Activated CD4-positive, alpha-beta memory T cell treated with anti-CD3 and anti-CD28 coated beads, Interleukin-2, amount 10 ng/mL, durations not matched to agents 7 days and 5 days (primary cell): ENCODE results near the gene FOXP4. TPM values are rescaled to one million over a fixed set of nuclear protein-coding genes. Genes with fewer than 3 reads are reported as not detected.

Experiments
- CTCF ChIA-PET: fragments of 350-600 bp; sonication (Branson Sonifier 250); formaldehyde crosslinking; loops from one replicate; lab custom pipeline; 2021; ENCODE audit warnings: antibody characterized with exemption, inconsistent platforms; lab: Charles Lee
- POLR2A ChIA-PET: fragments of 350-600 bp; sonication (Branson Sonifier 250); formaldehyde crosslinking; loops from one replicate; lab custom pipeline; 2021; ENCODE audit warnings: antibody characterized with exemption; lab: Charles Lee
- DNase-seq: peaks from one replicate; pipeline ENCODE4 v3.0.0-alpha.2; 2020
- H3K27ac Mint-ChIP-seq: one replicate; pipeline ENCODE4 v1.8.0; 2021; ENCODE audit warnings: mild to moderate bottlenecking, mixed read lengths
- H3K27me3 Mint-ChIP-seq: one replicate; pipeline ENCODE4 v1.8.0; 2021; ENCODE audit warnings: mixed read lengths
- H3K36me3 Mint-ChIP-seq: one replicate; pipeline ENCODE4 v1.8.0; 2021; ENCODE audit warnings: low read depth, mixed read lengths
- H3K4me1 Mint-ChIP-seq: one replicate; pipeline ENCODE4 v1.8.0; 2021; ENCODE audit warnings: mixed read lengths
- H3K4me3 Mint-ChIP-seq: one replicate; pipeline ENCODE4 v1.8.0; 2021; ENCODE audit warnings: mild to moderate bottlenecking, mixed read lengths
- H3K9me3 Mint-ChIP-seq: one replicate; pipeline ENCODE4 v1.8.0; 2021; ENCODE audit warnings: mixed read lengths
- total RNA-seq, 2 experiments: library from RNA; stranded (reverse); gene quantifications; one replicate each; pipeline ENCODE4 v1.2.3, GENCODE V29; 2021

Gene FOXP4, protein sequence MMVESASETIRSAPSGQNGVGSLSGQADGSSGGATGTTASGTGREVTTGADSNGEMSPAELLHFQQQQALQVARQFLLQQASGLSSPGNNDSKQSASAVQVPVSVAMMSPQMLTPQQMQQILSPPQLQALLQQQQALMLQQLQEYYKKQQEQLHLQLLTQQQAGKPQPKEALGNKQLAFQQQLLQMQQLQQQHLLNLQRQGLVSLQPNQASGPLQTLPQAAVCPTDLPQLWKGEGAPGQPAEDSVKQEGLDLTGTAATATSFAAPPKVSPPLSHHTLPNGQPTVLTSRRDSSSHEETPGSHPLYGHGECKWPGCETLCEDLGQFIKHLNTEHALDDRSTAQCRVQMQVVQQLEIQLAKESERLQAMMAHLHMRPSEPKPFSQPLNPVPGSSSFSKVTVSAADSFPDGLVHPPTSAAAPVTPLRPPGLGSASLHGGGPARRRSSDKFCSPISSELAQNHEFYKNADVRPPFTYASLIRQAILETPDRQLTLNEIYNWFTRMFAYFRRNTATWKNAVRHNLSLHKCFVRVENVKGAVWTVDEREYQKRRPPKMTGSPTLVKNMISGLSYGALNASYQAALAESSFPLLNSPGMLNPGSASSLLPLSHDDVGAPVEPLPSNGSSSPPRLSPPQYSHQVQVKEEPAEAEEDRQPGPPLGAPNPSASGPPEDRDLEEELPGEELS
- 1 to 10 TPM; 7.9 to 8.5 TPM for total RNA-seq

DNA sequence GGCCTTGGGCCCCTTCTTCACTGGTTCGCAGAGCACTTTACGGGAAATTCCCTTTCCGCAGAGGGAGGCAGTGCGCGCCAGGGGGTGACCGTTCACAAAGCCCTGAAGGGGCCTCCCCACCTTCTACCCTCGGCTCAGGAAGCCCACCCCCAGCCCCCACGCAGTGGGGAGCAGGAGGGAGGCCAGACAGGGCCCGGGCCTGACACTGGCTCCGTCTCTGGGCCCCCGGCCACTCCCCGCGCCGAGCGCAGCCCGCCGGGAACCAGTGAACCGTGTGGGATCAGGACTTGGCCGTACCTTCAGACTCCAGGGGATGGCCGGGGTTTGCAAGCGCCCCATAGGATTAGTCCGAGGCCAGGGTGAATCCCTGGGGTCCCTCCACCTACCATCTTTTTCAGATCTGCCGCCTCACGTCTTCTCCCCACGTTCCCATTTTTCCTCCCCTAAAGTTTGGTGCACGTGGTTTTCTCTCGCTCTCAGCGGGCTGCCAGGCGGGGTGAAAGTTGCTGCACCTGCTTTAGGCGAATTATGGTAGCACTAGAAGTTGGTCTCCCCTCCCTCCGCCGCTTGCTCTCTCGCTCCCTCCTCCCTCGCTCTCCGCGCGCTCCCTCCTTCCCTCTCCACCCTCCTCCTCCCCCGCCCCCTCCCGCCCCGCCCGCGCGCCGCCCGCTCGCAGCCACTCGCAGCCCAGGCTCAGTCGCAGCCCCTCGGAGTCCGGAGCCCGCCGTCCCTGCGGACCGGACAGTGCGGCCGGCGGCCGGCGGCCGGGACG is at the start of gene FOXP4:
TSS of gene FOXP4 (plus strand) at position 679 of the 772 bp plus-strand sequence. CDS start 19,380 bp downstream, outside the sequence.
- Mint-ChIP-seq H3K9me3 (no peaks in the 10 kb centered on the region), H3K27ac (peak within 1 kb of the TSS; percentile 48), H3K27me3 (peaks cover 58% of the 10 kb centered on the region), H3K36me3 (peaks cover 3% of the 10 kb centered on the region), H3K4me3 (peak within 1 kb of the TSS; percentile 81), H3K4me1 (peaks cover 30% of the 10 kb centered on the region)
- ChIA-PET POLR2A (no interaction called here), CTCF (no interaction called here)
- peak; percentile 88 for DNase-seq

DNA sequence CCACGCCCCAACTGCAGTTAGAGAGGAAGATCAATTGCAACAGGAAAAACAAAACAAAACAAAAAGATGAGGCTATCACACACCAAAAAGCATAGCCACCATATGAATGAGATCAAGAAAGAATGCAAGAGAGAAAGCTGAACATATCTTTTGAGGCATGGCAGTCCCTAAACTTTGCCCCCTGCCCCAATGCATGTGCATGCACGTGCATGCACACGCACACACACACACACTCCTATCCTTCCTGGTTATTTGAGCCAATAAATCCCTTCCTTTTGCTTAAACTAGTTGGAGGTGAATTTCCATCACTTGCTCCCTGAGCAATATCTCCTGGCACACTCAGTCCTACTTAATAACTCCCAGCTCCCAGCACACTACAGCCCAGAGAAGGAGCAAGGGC is 48.6 kb upstream of the FOXP4 start:
- H3K4me3 Mint-ChIP-seq: no peak overlapping the region
- H3K27ac Mint-ChIP-seq: no peak overlapping the region
- POLR2A ChIA-PET: no interaction called here
- H3K4me1 Mint-ChIP-seq: peaks cover 1% of the 10 kb centered on the region
- CTCF ChIA-PET: no interaction called here
- no peaks in the 10 kb centered on the region for H3K9me3 Mint-ChIP-seq
- peaks cover 48% of the 10 kb centered on the region for H3K27me3 Mint-ChIP-seq
- no peak for DNase-seq
- no peaks in the 10 kb centered on the region for H3K36me3 Mint-ChIP-seq

DNA sequence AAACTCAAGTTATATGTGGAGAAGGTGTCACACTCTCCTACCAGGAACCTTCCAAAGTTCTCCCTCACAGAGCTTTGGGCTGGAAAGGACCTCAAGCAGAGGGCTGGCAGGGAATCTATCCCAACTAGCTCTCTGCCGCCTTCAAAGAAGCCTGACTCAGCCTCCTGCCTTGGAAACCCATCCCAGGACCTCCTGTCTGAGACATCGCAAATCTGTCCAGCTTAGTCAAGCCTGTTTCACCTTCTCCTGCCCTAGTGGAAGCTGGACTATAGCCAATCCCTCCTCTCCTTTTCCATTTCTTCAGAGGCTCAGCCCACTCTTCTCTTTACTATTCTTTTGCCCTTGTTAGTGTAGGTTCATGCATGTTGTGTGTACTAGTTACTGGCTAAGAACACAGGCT is 48.2 kb upstream of the FOXP4 start:
- Mint-ChIP-seq H3K36me3 (no peaks in the 10 kb centered on the region), H3K4me1 (peaks cover 3% of the 10 kb centered on the region), H3K4me3 (no peak overlapping the region), H3K27ac (no peak overlapping the region), H3K27me3 (peaks cover 49% of the 10 kb centered on the region), H3K9me3 (no peaks in the 10 kb centered on the region)
- POLR2A ChIA-PET: no interaction called here
- DNase-seq: no peak
- CTCF ChIA-PET: no interaction called here

DNA sequence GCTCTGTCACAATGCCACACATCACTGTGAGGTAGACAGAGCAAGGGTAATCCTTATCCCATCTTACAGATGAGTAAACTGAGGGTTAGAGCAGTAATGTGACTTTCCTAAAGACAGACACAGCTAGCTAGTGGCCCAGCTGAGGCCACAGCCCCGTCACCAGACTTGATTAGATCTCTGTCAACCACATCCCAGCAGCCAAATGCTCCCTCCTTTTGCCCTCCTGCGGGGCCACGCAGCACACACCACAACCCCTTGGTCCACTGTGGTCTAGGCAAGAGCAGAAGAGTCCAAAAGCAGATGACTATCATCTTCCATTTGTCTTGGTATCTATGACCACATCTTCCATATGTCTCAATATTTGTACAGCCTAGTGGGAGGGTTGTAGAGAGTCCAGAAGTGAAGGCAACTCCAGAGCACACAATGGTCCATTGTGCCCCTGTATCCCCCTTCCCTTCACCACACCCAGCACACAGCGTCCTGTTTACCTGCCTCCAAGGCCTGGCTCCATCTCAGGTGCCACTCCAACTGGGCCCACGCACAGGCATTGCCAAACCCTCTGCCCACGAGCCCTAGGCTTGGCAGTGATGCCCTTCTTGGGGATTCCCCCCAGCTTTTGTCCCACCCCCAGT is 47.1 kb upstream of the FOXP4 start:
- Mint-ChIP-seq H3K9me3 (no peaks in the 10 kb centered on the region), H3K27ac (no peak overlapping the region), H3K4me1 (peaks cover 3% of the 10 kb centered on the region), H3K27me3 (peaks cover 47% of the 10 kb centered on the region), H3K36me3 (no peaks in the 10 kb centered on the region), H3K4me3 (no peak overlapping the region)
- DNase-seq: no peak
- ChIA-PET CTCF (no interaction called here), POLR2A (no interaction called here)

DNA sequence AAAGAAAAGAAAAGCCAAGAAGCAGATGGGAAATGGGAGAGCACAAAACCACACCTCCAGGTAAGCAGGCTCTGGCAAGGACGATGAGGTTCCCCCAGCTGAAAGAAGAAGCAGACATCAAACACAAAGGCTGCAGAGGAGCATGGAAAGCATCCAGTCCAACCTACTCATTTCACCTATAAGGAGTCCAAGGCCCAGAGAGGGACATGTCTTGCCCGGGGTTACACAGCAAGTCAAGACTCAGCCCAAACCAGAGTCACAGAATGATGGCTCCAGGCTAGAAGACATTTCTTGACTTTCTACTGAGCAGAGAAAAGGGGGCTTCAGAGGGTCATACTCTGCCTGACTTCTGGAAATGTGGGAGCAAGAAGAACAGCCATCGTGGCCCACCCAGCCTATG is 45.6 kb upstream of the FOXP4 start:
- Mint-ChIP-seq H3K27ac (no peak overlapping the region), H3K27me3 (peaks cover 56% of the 10 kb centered on the region), H3K4me3 (no peak overlapping the region), H3K9me3 (no peaks in the 10 kb centered on the region), H3K4me1 (peaks cover 13% of the 10 kb centered on the region), H3K36me3 (no peaks in the 10 kb centered on the region)
- CTCF ChIA-PET: interaction anchor here (0.6 kb wide), 2 partner anchors 39 to 265 kb away, joined by 3 to 4 read pairs; no protein-coding TSS in a partner anchor
- no peak for DNase-seq
- POLR2A ChIA-PET: no interaction called here

DNA sequence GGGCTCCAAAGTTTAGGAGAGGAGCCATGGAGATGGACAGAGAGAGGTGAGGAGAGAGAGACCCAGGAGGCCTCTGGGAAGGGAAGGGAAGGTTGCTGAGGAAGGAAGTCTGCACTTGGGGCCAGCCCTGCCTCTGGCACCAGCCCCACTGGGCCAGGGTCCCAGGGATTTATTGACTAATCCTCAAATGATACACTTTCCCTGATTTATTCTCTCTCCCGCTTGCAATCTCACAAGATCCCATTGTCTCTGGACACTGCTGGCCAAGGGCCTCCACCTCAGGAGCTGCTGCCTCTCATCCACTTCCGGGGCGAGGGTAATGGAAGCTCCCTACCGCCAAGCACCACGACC is 43.6 kb upstream of the FOXP4 start:
- POLR2A ChIA-PET: no interaction called here
- H3K36me3 Mint-ChIP-seq: no peaks in the 10 kb centered on the region
- no peak overlapping the region for H3K27ac Mint-ChIP-seq
- CTCF ChIA-PET: interaction anchor here (0.9 kb wide), 1 partner anchor 18 kb away, joined by 3 read pairs; no protein-coding TSS in a partner anchor
- peaks cover 69% of the 10 kb centered on the region for H3K27me3 Mint-ChIP-seq
- H3K4me3 Mint-ChIP-seq: no peak overlapping the region
- DNase-seq: no peak
- no peaks in the 10 kb centered on the region for H3K9me3 Mint-ChIP-seq
- H3K4me1 Mint-ChIP-seq: peaks cover 16% of the 10 kb centered on the region

DNA sequence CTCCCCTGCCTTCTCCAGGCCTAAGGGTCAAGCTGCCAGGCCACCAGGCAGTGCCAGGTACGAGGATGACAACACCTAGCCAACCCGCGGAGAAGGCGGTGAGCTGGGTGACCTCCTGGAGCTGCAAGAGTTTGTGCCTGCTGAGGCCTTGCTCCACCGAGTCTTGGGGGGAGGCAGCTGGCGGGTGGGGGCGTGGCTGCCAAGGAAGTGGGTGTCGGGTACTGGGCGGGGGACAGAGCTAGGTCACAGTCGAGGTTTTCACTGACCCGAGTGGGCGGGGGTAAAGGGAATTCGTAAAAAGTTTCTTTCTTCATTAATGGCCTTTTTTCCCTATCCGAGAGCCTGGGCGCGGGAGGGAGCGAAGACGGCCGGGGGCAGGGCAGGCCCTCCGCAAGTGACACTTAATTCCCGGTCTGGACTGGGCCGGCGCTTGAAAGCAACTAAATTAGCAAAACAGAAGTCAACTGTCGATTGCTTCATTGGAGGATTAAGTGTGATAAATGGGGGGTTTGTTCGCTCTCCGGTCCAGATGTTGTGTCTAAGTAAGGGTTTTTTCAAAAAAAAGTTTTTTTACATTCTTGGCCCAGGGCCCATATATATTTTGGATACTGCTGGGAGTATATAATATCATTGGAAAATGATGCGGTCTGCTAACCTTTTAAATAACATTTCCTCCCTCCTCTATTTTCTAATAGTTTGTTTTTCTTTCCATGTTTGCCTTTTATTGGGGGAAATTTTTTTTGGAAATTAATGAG is 43.1 kb upstream of the FOXP4 start:
- ChIA-PET CTCF (no interaction called here), POLR2A (no interaction called here)
- Mint-ChIP-seq H3K36me3 (no peaks in the 10 kb centered on the region), H3K27ac (no peak overlapping the region), H3K4me1 (peaks cover 16% of the 10 kb centered on the region), H3K27me3 (peaks cover 71% of the 10 kb centered on the region), H3K4me3 (no peak overlapping the region), H3K9me3 (no peaks in the 10 kb centered on the region)
- DNase-seq: no peak

DNA sequence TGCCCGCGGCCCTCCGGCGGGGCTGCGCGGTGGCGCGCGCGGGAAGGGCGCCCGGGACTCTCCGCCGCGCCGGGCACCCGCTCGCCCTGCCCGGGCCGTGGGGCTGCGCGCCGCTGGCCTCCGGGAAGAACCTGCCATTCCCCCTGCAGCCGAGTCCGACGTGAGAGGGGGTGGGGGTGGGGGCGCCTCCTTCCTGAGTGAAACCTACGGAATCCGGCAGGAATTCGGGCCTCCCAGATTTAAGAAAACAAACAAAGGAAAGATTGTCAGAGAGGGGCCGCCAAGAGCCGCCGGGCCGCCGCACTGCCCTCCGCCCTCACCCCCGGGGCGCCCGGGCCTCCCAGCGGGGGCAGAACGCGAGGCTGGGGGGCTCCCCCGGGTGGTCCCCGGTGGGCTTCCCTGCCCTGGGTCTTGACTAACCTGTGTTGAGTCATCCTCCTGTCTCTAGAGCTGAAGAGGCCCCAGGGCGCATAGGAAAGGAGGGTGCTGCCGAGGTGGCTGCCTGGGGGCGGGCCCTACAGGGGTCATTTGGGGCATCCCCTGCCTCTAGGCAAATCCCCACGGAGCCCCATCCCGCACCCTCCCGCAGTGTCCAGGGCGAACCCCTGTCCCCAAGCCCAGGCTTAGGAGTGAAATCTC is 42.2 kb upstream of the FOXP4 start:
- H3K27ac Mint-ChIP-seq: no peak overlapping the region
- POLR2A ChIA-PET: no interaction called here
- H3K9me3 Mint-ChIP-seq: no peaks in the 10 kb centered on the region
- H3K27me3 Mint-ChIP-seq: peaks cover 66% of the 10 kb centered on the region
- H3K4me1 Mint-ChIP-seq: peaks cover 16% of the 10 kb centered on the region
- DNase-seq: no peak
- CTCF ChIA-PET: no interaction called here
- H3K4me3 Mint-ChIP-seq: no peak overlapping the region
- H3K36me3 Mint-ChIP-seq: no peaks in the 10 kb centered on the region

DNA sequence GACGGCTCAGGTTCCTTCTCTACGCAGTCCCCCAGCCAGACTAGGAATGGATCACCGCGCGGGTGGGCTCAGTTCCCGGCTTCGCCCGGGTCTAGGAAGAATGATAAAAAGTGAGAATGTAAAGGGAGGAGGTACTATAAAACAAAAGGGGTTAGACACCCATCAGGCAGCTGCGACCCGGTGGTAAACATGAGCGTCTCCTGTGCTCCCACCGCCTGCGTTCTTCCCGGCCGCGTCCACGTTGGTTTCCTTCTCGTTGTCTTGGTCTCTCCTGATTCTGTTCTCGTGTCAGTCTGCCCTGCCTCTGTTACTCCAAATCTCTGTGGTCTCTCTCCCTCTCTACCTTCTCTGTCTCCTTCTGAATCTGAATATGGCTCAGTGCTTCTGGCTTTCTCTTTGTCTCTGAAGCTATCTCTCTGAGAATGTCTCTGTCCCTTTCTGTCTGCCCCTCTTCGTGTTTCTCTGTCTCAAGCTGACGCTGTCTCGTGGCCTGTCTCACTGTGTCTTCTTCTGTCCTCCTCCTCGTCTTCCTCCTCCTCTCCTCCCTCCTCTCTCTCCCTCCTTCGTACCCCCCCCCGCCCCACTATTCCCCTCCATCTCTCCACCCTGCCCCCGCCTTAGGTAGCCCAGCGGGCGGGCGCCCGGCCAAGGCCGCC is 41.6 kb upstream of the FOXP4 start:
- H3K9me3 Mint-ChIP-seq: no peaks in the 10 kb centered on the region
- H3K4me3 Mint-ChIP-seq: peak overlapping the region; percentile 41
- H3K27ac Mint-ChIP-seq: no peak overlapping the region
- peaks cover 15% of the 10 kb centered on the region for H3K4me1 Mint-ChIP-seq
- ChIA-PET POLR2A (no interaction called here), CTCF (no interaction called here)
- DNase-seq: no peak
- H3K36me3 Mint-ChIP-seq: no peaks in the 10 kb centered on the region
- H3K27me3 Mint-ChIP-seq: peaks cover 70% of the 10 kb centered on the region

DNA sequence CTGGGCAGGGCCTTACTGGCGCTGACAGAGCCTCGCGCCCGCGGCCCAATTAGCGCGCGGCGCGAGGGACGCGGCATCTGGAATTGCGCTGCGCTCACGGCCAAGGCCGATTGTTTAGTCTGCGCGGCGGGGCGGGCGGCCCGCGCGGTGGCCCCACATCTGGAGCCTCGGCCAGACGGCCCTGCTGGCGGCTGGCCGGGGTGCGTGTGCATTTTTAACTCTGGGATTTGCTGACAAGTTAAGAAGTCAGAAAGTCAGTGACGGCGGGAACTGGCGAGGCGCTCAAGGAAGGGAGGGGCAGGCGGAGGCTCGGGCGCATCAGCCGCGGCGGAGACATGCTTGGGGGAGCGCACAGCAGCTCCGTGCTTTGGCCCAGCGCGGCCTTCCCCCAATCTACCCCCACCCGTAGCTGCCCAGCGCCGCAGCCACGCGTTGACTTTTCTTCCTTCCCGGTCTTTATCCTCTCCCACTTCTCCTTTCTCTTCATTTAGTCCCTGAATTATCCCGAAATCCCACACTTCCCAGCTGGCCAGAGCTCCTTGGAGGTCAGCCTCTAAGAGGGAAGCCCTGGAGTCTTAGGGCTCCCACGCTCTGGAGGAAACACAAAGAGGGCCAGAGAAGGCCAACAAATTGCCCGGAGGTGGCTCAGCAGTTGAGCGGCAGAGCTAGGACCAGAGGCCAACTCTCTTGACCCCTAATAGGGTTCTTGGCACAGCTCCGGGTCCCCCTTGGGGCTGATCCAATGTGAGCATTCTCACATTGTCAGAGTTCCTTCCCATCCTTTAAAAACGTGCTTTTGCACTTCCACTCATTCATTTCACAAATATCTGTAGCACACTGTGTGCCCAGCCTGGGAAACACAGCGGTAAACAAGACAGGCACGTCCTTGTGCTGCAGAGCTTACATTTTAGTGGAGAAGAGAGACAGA is 40.8 kb upstream of the FOXP4 start:
- DNase-seq: no peak
- CTCF ChIA-PET: interaction anchor here (0.8 kb wide), 1 partner anchor 137 kb away, joined by 4 read pairs; no protein-coding TSS in a partner anchor

DNA sequence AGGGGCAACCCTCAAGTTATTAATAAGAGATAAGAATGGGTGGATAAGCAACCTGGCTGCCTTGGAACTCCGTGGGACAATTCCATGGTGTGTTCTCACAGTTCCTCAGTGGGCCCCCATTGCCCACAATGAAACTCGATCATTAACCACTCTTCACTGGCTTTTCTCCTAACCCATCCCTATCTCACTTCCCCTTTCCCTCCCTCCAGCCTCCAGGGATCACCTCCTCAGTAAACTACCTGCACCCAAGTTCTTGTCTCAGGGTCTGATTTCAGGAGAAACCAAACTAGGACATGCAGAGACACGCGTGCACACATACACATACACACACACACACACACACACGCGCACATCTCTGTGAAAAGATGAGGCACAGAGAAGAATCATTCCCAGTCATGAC is 37.7 kb upstream of the FOXP4 start:
- CTCF ChIA-PET: no interaction called here
- Mint-ChIP-seq H3K36me3 (no peaks in the 10 kb centered on the region), H3K9me3 (no peaks in the 10 kb centered on the region), H3K27ac (no peak overlapping the region), H3K4me1 (peaks cover 13% of the 10 kb centered on the region), H3K27me3 (peaks cover 52% of the 10 kb centered on the region), H3K4me3 (no peak overlapping the region)
- POLR2A ChIA-PET: no interaction called here
- DNase-seq: no peak

More for the DNA sequence above, 40.8 kb upstream of the FOXP4 start:
- no peak overlapping the region for H3K4me3 Mint-ChIP-seq
- H3K27me3 Mint-ChIP-seq: peaks cover 70% of the 10 kb centered on the region
- H3K36me3 Mint-ChIP-seq: no peaks in the 10 kb centered on the region
- no peak overlapping the region for H3K27ac Mint-ChIP-seq
- peaks cover 15% of the 10 kb centered on the region for H3K4me1 Mint-ChIP-seq
- POLR2A ChIA-PET: no interaction called here
- no peaks in the 10 kb centered on the region for H3K9me3 Mint-ChIP-seq
